ENCODE results near the gene STAT3. TPM values are rescaled to one million over a fixed set of nuclear protein-coding genes. Genes with fewer than 3 reads are reported as not detected.

The STAT3 gene
- total RNA-seq, 4 donors from 2014 or later = 214 to 433 (median 280) TPM

- TF ChIP-seq CTCF (IDR thresholded peaks at IDR 0.05) = no peak
- ATAC-seq (ENCODE audit: low FRiP score) (no peak), DNase-seq (ENCODE audit: low spot score) (no peak)
Measured at GRCh38 chr17:42296012-42296411, 92.2 kb downstream of the STAT3 start.

GRCh38 chr17:42294469-42295398 lies 93.5 kb downstream of the STAT3 start:
- DNase-seq (ENCODE audit: low spot score) (no peak), ATAC-seq (ENCODE audit: low FRiP score) (no peak)
- TF ChIP-seq CTCF (IDR thresholded peaks at IDR 0.05) = no peak

- no peak for ATAC-seq (ENCODE audit: low FRiP score)
- no peak for TF ChIP-seq CTCF (IDR thresholded peaks at IDR 0.05)
- DNase-seq (ENCODE audit: low spot score) = no peak
Measured at GRCh38 chr17:42291129-42291528, 97.1 kb downstream of the STAT3 start.

- no peak for ATAC-seq (ENCODE audit: low FRiP score)
- DNase-seq (ENCODE audit: low spot score) = no peak
- no peak for TF ChIP-seq CTCF (IDR thresholded peaks at IDR 0.05)
Measured at GRCh38 chr17:42290577-42290976, 97.7 kb downstream of the STAT3 start.

GRCh38 chr17:42289611-42290181 lies 98.5 kb downstream of the STAT3 start:
- TF ChIP-seq CTCF (IDR thresholded peaks at IDR 0.05) = no peak
- ATAC-seq (ENCODE audit: low FRiP score) (no peak), DNase-seq (ENCODE audit: low spot score) (no peak)

GRCh38 chr17:42288803-42289610 lies 99.2 kb downstream of the STAT3 start:
- peak; percentile 24 for DNase-seq (ENCODE audit: low spot score)
- no peak for TF ChIP-seq CTCF (IDR thresholded peaks at IDR 0.05)
- peak; percentile 9 for ATAC-seq (ENCODE audit: low FRiP score)

Measured in omental fat pad (tissue), 4 donors.